Naive thymus-derived CD8-positive, alpha-beta T cell (primary cell): Measurements from ENCODE around the gene NDUFB3. TPM values are rescaled to one million over a fixed set of nuclear protein-coding genes. Genes with fewer than 3 reads are reported as not detected.
A peak's percentile ranks its signal among the peaks of the same experiment; 100 is the strongest.

Source experiments
- ATAC-seq, 2 donors: fragments of 150-1000 bp; cut with Tn5 transposase in 1 of 2; sonication (Bioruptor Pico), chemical (Tn5 transposase) in 1 of 2; 1 replicate in 1 of 2; 2 replicates in 1 of 2; pipeline ENCODE4 v1.10.0; 2021; ENCODE audit warnings: mild to moderate bottlenecking in 2 of 2, moderate library complexity in 2 of 2
- POLR2A ChIA-PET: fragments of 350-600 bp; sonication (Branson Sonifier 250); formaldehyde crosslinking; loops from one replicate; lab custom pipeline; 2021; ENCODE audit warnings: antibody characterized with exemption; lab: Charles Lee
- DNase-seq, 10 donors: peaks; one replicate each; pipeline versions ENCODE4 v3.0.0 to v3.0.0-alpha.2; 2020 to 2022
- H3K27ac Mint-ChIP-seq, 10 donors: one replicate each; pipeline ENCODE4 v1.8.0; 2020 to 2022; ENCODE audit warnings: mild to moderate bottlenecking in 10 of 10, mixed read lengths in 10 of 10, moderate library complexity in 4 of 10, inconsistent platforms in 1 of 10
- H3K27me3 Mint-ChIP-seq, 5 donors: one replicate each; pipeline ENCODE4 v1.8.0; 2021 to 2022; ENCODE audit warnings: mixed read lengths in 5 of 5
- H3K36me3 Mint-ChIP-seq, 3 donors: one replicate each; pipeline ENCODE4 v1.8.0; 2020 to 2022; ENCODE audit warnings: mixed read lengths in 3 of 3, mild to moderate bottlenecking in 2 of 3, inconsistent platforms in 1 of 3
- H3K4me1 Mint-ChIP-seq, 4 donors: one replicate each; pipeline ENCODE4 v1.8.0; 2021 to 2022; ENCODE audit warnings: mixed read lengths in 4 of 4
- H3K4me3 Mint-ChIP-seq, 10 donors: one replicate each; pipeline ENCODE4 v1.8.0; 2020 to 2022; ENCODE audit warnings: mild to moderate bottlenecking in 10 of 10, mixed read lengths in 10 of 10, moderate library complexity in 6 of 10, inconsistent platforms in 1 of 10
- H3K9me3 Mint-ChIP-seq, 9 donors: one replicate each; pipeline ENCODE4 v1.8.0; 2020 to 2022; ENCODE audit warnings: mixed read lengths in 9 of 9, mild to moderate bottlenecking in 3 of 9, inconsistent platforms in 1 of 9, moderate library complexity in 1 of 9
- polyA plus RNA-seq, 3 donors: library from polyadenylated mRNA; unstranded; fragments of 300-500 nt; fragmentation: Illumina TruSeq; gene quantifications; one replicate each; pipeline ENCODE4 v1.2.3, GENCODE V29; 2021
- total RNA-seq, 8 experiments: library from RNA in 2 of 8; stranded (reverse) in 2 of 8; gene quantifications; one replicate each; pipeline ENCODE4 v1.2.3 and lab custom pipeline; 2021 to 2026

NDUFB3 gene
- total and polyA plus RNA-seq, 5 experiments from 2014 or later: 40.6 to 299 (median 279) TPM

GRCh38 chr2:201100497-201100896, 28.7 kb downstream of the NDUFB3 start:
- no peaks in the 10 kb centered on the region for H3K4me1 Mint-ChIP-seq
- H3K27me3 Mint-ChIP-seq: no peaks in the 10 kb centered on the region
- POLR2A ChIA-PET: interaction anchor here (0.6 to 1.6 kb wide), 2 partner anchors 16 to 1189 kb away, joined by 3 to 8 read pairs; partner anchors contain the start of genes C2orf69 and CFLAR
- H3K27ac Mint-ChIP-seq: peak overlapping the region in 1 of 10 donors; percentile 51
- ATAC-seq: no peak
- H3K4me3 Mint-ChIP-seq: no peak overlapping the region
- no peak for DNase-seq
- H3K36me3 Mint-ChIP-seq: peaks cover 0 to 5% (median 2%) of the 10 kb centered on the region in 3 donors
- H3K9me3 Mint-ChIP-seq: no peaks in the 10 kb centered on the region

GRCh38 chr2:201105759-201106158, 34.0 kb downstream of the NDUFB3 start:
- H3K9me3 Mint-ChIP-seq: peaks cover 0 to 3% (median 0%) of the 10 kb centered on the region in 9 donors
- POLR2A ChIA-PET: interaction anchor here (1.2 to 1.3 kb wide), 2 partner anchors 11 to 12 kb away, joined by 4 to 5 read pairs; partner anchors contain the start of gene CFLAR

GRCh38 chr2:201107624-201108023, 35.8 kb downstream of the NDUFB3 start:
- peaks cover 0 to 3% (median 0%) of the 10 kb centered on the region in 9 donors for H3K9me3 Mint-ChIP-seq
- no peak for DNase-seq
- POLR2A ChIA-PET: interaction anchor here (1.6 kb wide), 1 partner anchor 9 kb away, joined by 8 read pairs; the partner anchor contains the start of gene CFLAR
- H3K4me3 Mint-ChIP-seq: no peak overlapping the region
- peaks cover 3 to 6% (median 4%) of the 10 kb centered on the region in 3 donors for H3K36me3 Mint-ChIP-seq
- H3K4me1 Mint-ChIP-seq: peaks cover 0 to 6% (median 5%) of the 10 kb centered on the region in 4 donors
- no peaks in the 10 kb centered on the region for H3K27me3 Mint-ChIP-seq
- ATAC-seq: no peak
- H3K27ac Mint-ChIP-seq: peak overlapping the region in 1 of 10 donors; percentile 16

More at GRCh38 chr2:201105759-201106158, 34.0 kb downstream of the NDUFB3 start:
- peaks cover 0 to 5% (median 0%) of the 10 kb centered on the region in 4 donors for H3K4me1 Mint-ChIP-seq
- no peaks in the 10 kb centered on the region for H3K27me3 Mint-ChIP-seq
- ATAC-seq (no peak), DNase-seq (no peak)
- no peak overlapping the region for H3K4me3 Mint-ChIP-seq
- peaks cover 3 to 6% (median 4%) of the 10 kb centered on the region in 3 donors for H3K36me3 Mint-ChIP-seq
- no peak overlapping the region for H3K27ac Mint-ChIP-seq

- peaks cover 2 to 10% (median 8%) of the 10 kb centered on the region in 4 donors for H3K4me1 Mint-ChIP-seq
- no peak overlapping the region for H3K27ac Mint-ChIP-seq
- POLR2A ChIA-PET: interaction anchor here (1.6 kb wide), 1 partner anchor 8 kb away, joined by 8 read pairs; the partner anchor contains the start of gene CFLAR
Observed at GRCh38 chr2:201108341-201108740, 36.5 kb downstream of the NDUFB3 start.

GRCh38 chr2:201109186-201109585, 37.4 kb downstream of the NDUFB3 start:
- H3K4me1 Mint-ChIP-seq: peaks cover 6 to 15% (median 12%) of the 10 kb centered on the region in 4 donors
- H3K27me3 Mint-ChIP-seq: no peaks in the 10 kb centered on the region
- H3K36me3 Mint-ChIP-seq: peaks cover 3 to 6% (median 4%) of the 10 kb centered on the region in 3 donors
- ATAC-seq (no peak), DNase-seq (no peak)
- H3K27ac Mint-ChIP-seq: no peak overlapping the region
- POLR2A ChIA-PET: interaction anchor here (0.5 kb wide), 1 partner anchor 215 kb away, joined by 6 read pairs; no protein-coding TSS in a partner anchor
- no peak overlapping the region for H3K4me3 Mint-ChIP-seq
- peaks cover 0 to 3% (median 0%) of the 10 kb centered on the region in 9 donors for H3K9me3 Mint-ChIP-seq

More at GRCh38 chr2:201108341-201108740, 36.5 kb downstream of the NDUFB3 start:
- peaks cover 0 to 3% (median 0%) of the 10 kb centered on the region in 9 donors for H3K9me3 Mint-ChIP-seq
- H3K36me3 Mint-ChIP-seq: peaks cover 3 to 6% (median 4%) of the 10 kb centered on the region in 3 donors
- DNase-seq (no peak), ATAC-seq (no peak)
- no peak overlapping the region for H3K4me3 Mint-ChIP-seq
- H3K27me3 Mint-ChIP-seq: no peaks in the 10 kb centered on the region

GRCh38 chr2:201110615-201111014, 38.8 kb downstream of the NDUFB3 start:
- peaks cover 0 to 3% (median 0%) of the 10 kb centered on the region in 9 donors for H3K9me3 Mint-ChIP-seq
- H3K36me3 Mint-ChIP-seq: peaks cover 0 to 4% (median 1%) of the 10 kb centered on the region in 3 donors
- H3K4me1 Mint-ChIP-seq: peaks cover 16 to 28% (median 22%) of the 10 kb centered on the region in 4 donors
- no peak for DNase-seq
- H3K27me3 Mint-ChIP-seq: no peaks in the 10 kb centered on the region
- POLR2A ChIA-PET: no interaction called here
- H3K4me3 Mint-ChIP-seq: no peak overlapping the region
- H3K27ac Mint-ChIP-seq: no peak overlapping the region
- no peak for ATAC-seq

GRCh38 chr2:201111096-201111495, 39.3 kb downstream of the NDUFB3 start:
- peak overlapping the region in 4 of 10 donors; percentile 29 to 80 (median 40) for H3K27ac Mint-ChIP-seq
- DNase-seq: no peak

GRCh38 chr2:201114350-201114749, 42.5 kb downstream of the NDUFB3 start:
- peak overlapping the region; percentile 9 to 100 (median 98) for H3K4me3 Mint-ChIP-seq
- DNase-seq: no peak
- POLR2A ChIA-PET: interaction anchor here (1.3 to 4.5 kb wide), 2 partner anchors 43 to 118 kb away, joined by 3 to 75 read pairs; partner anchors contain the start of genes HYCC2 and NDUFB3
- no peaks in the 10 kb centered on the region for H3K27me3 Mint-ChIP-seq
- no peaks in the 10 kb centered on the region for H3K36me3 Mint-ChIP-seq
- ATAC-seq: no peak
- H3K27ac Mint-ChIP-seq: peak overlapping the region; percentile 18 to 99 (median 98)
- peaks cover 20 to 50% (median 34%) of the 10 kb centered on the region in 4 donors for H3K4me1 Mint-ChIP-seq
- no peaks in the 10 kb centered on the region for H3K9me3 Mint-ChIP-seq

More at GRCh38 chr2:201111096-201111495, 39.3 kb downstream of the NDUFB3 start:
- H3K27me3 Mint-ChIP-seq: no peaks in the 10 kb centered on the region
- H3K4me3 Mint-ChIP-seq: no peak overlapping the region
- peaks cover 0 to 2% (median 0%) of the 10 kb centered on the region in 9 donors for H3K9me3 Mint-ChIP-seq
- ATAC-seq: no peak
- H3K4me1 Mint-ChIP-seq: peaks cover 13 to 32% (median 23%) of the 10 kb centered on the region in 4 donors
- POLR2A ChIA-PET: no interaction called here
- peaks cover 0 to 4% (median 0%) of the 10 kb centered on the region in 3 donors for H3K36me3 Mint-ChIP-seq

- Mint-ChIP-seq H3K4me1 (peaks cover 22 to 54% (median 36%) of the 10 kb centered on the region in 4 donors), H3K9me3 (no peaks in the 10 kb centered on the region), H3K36me3 (no peaks in the 10 kb centered on the region), H3K4me3 (peak overlapping the region; percentile 89 to 100 (median 98)), H3K27ac (peak overlapping the region; percentile 83 to 99 (median 98)), H3K27me3 (no peaks in the 10 kb centered on the region)
- POLR2A ChIA-PET: interaction anchor here (1.9 to 5.0 kb wide), 6 partner anchors 44 to 304 kb away, joined by 8 to 75 read pairs (median 30); partner anchors contain the start of genes BZW1, HYCC2, NDUFB3 and NIF3L1
- DNase-seq: no peak
- no peak for ATAC-seq
Observed at GRCh38 chr2:201114846-201115245, 43.0 kb downstream of the NDUFB3 start.

GRCh38 chr2:201116115-201116958, 44.5 kb downstream of the NDUFB3 start, which contains the start of gene CFLAR:
Gene CFLAR (plus strand): TSS chr2:201116164. CDS start chr2:201129866, 13,702 bp downstream.
- Mint-ChIP-seq H3K9me3 (no peaks in the 10 kb centered on the region), H3K27ac (peak within 1 kb of the TSS; percentile 97 to 100 (median 99)), H3K4me3 (peak within 1 kb of the TSS; percentile 89 to 100 (median 98)), H3K36me3 (peaks cover 0 to 1% (median 0%) of the 10 kb centered on the region in 3 donors), H3K4me1 (peaks cover 29 to 67% (median 49%) of the 10 kb centered on the region in 4 donors), H3K27me3 (no peaks in the 10 kb centered on the region)
- DNase-seq (peak; percentile 60 to 89 (median 76)), ATAC-seq (peak; percentile 47 to 57)
- POLR2A ChIA-PET: interaction anchor here (0.6 to 5.0 kb wide), 31 partner anchors 9 to 403 kb away, joined by 3 to 75 read pairs (median 7); partner anchors contain the start of genes BZW1, CASP10, CLK1 and HYCC2

- peak; percentile 19 to 22 for ATAC-seq
- H3K27me3 Mint-ChIP-seq: no peaks in the 10 kb centered on the region
- H3K36me3 Mint-ChIP-seq: peaks cover 0 to 3% (median 1%) of the 10 kb centered on the region in 3 donors
- H3K9me3 Mint-ChIP-seq: no peaks in the 10 kb centered on the region
- H3K4me1 Mint-ChIP-seq: peaks cover 34 to 73% (median 56%) of the 10 kb centered on the region in 4 donors
- POLR2A ChIA-PET: interaction anchor here (0.6 to 5.0 kb wide), 34 partner anchors 10 to 404 kb away, joined by 3 to 75 read pairs (median 6); partner anchors contain the start of genes BZW1, CASP10, CASP8 and CLK1
- H3K27ac Mint-ChIP-seq: peak overlapping the region; percentile 97 to 100 (median 99)
- peak in 8 of 10 donors; percentile 19 to 68 (median 35) for DNase-seq
- H3K4me3 Mint-ChIP-seq: peak overlapping the region; percentile 89 to 100 (median 98)
Observed at GRCh38 chr2:201116959-201117734, 45.3 kb downstream of the NDUFB3 start.
